GM13977 (cell line): ENCODE measurements around the gene GALNT7.
A peak's percentile ranks its signal among the peaks of the same experiment; 100 is the strongest.

Experiments used
- DNase-seq: peaks from one replicate; pipeline ENCODE4 v3.0.0; 2012; ENCODE audit warnings: low spot score
- CTCF ChIP-seq: IDR thresholded peaks from 2 replicates; pipeline ENCODE4 v1.5.1; 2012; ENCODE audit warnings: mild to moderate bottlenecking, control low read depth; ENCODE audit not compliant: insufficient read depth; ENCODE audit errors: extremely low read depth, missing control alignments
- in situ Hi-C: fragments of 300-500 bp; cut with MboI; formaldehyde crosslinking; loops from one replicate; pipeline ENCODE4 v1.12.0; 2022; ENCODE audit warnings: low sequenced_read_pairs, low pct_unique_long_range_greater_than_20kb, mixed read lengths, inconsistent platforms; ENCODE audit not compliant: unreplicated experiment

The GALNT7 gene

GRCh38 chr4:173328236-173328901 lies 159.8 kb downstream of the GALNT7 start:
- DNase-seq, result no peak
- in situ Hi-C loops, result no loop called here
- TF ChIP-seq CTCF, result no peak

GRCh38 chr4:173330590-173330989 lies 162.0 kb downstream of the GALNT7 start:
- in situ Hi-C loops, result no loop called here
- DNase-seq, result no peak
- no peak for TF ChIP-seq CTCF

- no peak for TF ChIP-seq CTCF
- DNase-seq, result peak; percentile 15
- in situ Hi-C loops, result no loop called here
Measured at GRCh38 chr4:173332021-173332487, 163.4 kb downstream of the GALNT7 start.

GRCh38 chr4:173332963-173333657 lies 164.5 kb downstream of the GALNT7 start:
- in situ Hi-C loops, result no loop called here
- peak; percentile 23 for DNase-seq
- no peak for TF ChIP-seq CTCF

- no peak for DNase-seq
- TF ChIP-seq CTCF, result no peak
- in situ Hi-C loops, result no loop called here
Measured at GRCh38 chr4:173333658-173334084, 165.1 kb downstream of the GALNT7 start.

- DNase-seq, result peak; percentile 99
- in situ Hi-C loops, result no loop called here
- TF ChIP-seq CTCF, result no peak
Measured at GRCh38 chr4:173334085-173334890, 165.7 kb downstream of the GALNT7 start, which contains the start of gene HMGB2. Gene HMGB2 (minus strand): TSS chr4:173334358. CDS start chr4:173333649, 709 bp downstream.
